Ishikawa (cell line): ENCODE results near the gene ATG5.

Source experiments
- CEBPB ChIP-seq: IDR thresholded peaks from 2 replicates; pipeline ENCODE4 v1.6.1; 2012
- CREB1 ChIP-seq: IDR thresholded peaks from 2 replicates; pipeline ENCODE4 v1.6.1; 2012; ENCODE audit warnings: low read depth
- EGR1 ChIP-seq: IDR thresholded peaks from 2 replicates; pipeline ENCODE4 v1.6.1; 2012
- EP300 ChIP-seq: IDR thresholded peaks from 2 replicates; pipeline ENCODE4 v1.6.1; 2012; ENCODE audit warnings: borderline replicate concordance
- FOXM1 ChIP-seq: IDR thresholded peaks from 2 replicates; pipeline ENCODE4 v1.6.1; 2012; ENCODE audit warnings: low read depth, borderline replicate concordance
- MAX ChIP-seq: IDR thresholded peaks from 2 replicates; pipeline ENCODE4 v1.6.1; 2012
- NFIC ChIP-seq: IDR thresholded peaks from 2 replicates; pipeline ENCODE4 v1.6.1; 2012
- RAD21 ChIP-seq: IDR thresholded peaks from 2 replicates; pipeline ENCODE4 v1.6.1; 2012; ENCODE audit warnings: low read depth
- REST ChIP-seq: IDR thresholded peaks from 2 replicates; pipeline ENCODE4 v1.6.1; 2012; ENCODE audit warnings: low read depth, mild to moderate bottlenecking
- TAF1 ChIP-seq: IDR thresholded peaks from 2 replicates; pipeline ENCODE4 v1.6.1; 2012; ENCODE audit warnings: low read depth, mild to moderate bottlenecking
- TCF12 ChIP-seq: IDR thresholded peaks from 2 replicates; pipeline ENCODE4 v1.6.1; 2012; ENCODE audit warnings: low read depth
- TEAD4 ChIP-seq: IDR thresholded peaks from 2 replicates; pipeline ENCODE4 v1.6.1; 2012
- USF1 ChIP-seq: IDR thresholded peaks from 2 replicates; pipeline ENCODE4 v1.6.1; 2012
- YY1 ChIP-seq: IDR thresholded peaks from 2 replicates; pipeline ENCODE4 v1.6.1; 2012; ENCODE audit warnings: low read depth

GRCh38 chr6:106187424-106187982 lies 138.1 kb downstream of the ATG5 start:
- TF ChIP-seq YY1 (no peak), CEBPB (no peak), NFIC (no peak), EGR1 (no peak), EP300 (no peak), REST (no peak), CREB1 (no peak), USF1 (no peak), MAX (no peak), TAF1 (no peak), RAD21 (no peak), TEAD4 (no peak), TCF12 (no peak), FOXM1 (no peak)
